Left renal pelvis (tissue), 4 donors: ENCODE results near the gene REPIN1. TPM values are rescaled to one million over a fixed set of nuclear protein-coding genes. Genes with fewer than 3 reads are reported as not detected.

Source experiments
- DNase-seq, 4 donors: peaks; one replicate each; pipeline ENCODE4 v3.0.0-alpha.2; 2013; ENCODE audit warnings: low read depth in 4 of 4, low spot score in 3 of 4
- polyA plus RNA-seq, 4 donors: library from polyadenylated mRNA; unstranded; fragments of 120-200 nt; gene quantifications; one replicate each; pipeline ENCODE4 v1.2.1, GENCODE V29; 2013; ENCODE audit not compliant: insufficient read length in 4 of 4

The REPIN1 gene
- polyA plus RNA-seq, 4 donors: 51.4 to 112 (median 83.8) TPM

- DNase-seq: no peak
These were observed 31.9 kb upstream of the REPIN1 start for GRCh38 chr7:150336746-150337145.

DNA sequence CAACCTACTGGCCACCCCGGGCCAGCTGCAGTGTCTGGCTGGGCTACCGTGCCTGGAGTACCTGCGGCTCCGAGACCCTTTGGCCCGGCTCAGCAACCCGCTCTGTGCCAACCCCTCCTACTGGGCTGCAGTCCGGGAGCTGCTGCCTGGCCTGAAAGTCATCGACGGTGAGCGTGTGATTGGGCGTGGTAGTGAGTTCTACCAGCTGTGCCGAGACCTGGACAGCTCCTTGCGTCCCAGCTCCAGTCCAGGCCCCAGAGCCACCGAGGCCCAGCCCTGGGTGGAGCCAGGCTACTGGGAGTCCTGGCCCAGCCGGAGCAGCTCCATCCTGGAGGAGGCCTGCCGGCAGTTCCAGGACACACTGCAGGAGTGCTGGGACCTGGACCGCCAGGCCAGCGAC lies 31.4 kb upstream of the REPIN1 start:
- no peak for DNase-seq

DNA sequence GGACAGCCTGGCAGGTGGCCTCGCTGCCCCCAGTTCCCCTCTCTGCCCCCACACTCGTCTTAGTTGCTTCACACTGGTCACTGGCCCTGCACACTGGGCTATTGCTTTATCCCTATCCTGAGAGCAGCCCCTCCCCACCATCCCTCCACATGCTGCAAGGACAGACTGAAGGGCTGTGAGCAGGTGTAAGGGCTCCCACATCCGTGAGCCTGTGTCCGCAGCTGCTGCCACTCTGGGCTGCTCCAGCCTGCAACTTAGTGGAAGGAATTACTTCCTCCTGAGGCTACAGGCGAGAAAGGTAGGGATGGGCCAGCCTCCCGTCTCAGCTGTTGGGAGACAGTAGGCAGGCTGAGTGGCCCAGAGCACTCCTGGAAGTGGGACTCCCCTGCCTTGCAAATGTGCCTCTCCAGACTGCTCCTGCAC lies 31.0 kb upstream of the REPIN1 start:
- no peak for DNase-seq

- DNase-seq: no peak
These were observed 30.3 kb upstream of the REPIN1 start for GRCh38 chr7:150338166-150338829.

GRCh38 chr7:150339409-150339809 lies 29.2 kb upstream of the REPIN1 start:
- DNase-seq: no peak

GRCh38 chr7:150340024-150340749 lies 28.4 kb upstream of the REPIN1 start:
- no peak for DNase-seq

DNA sequence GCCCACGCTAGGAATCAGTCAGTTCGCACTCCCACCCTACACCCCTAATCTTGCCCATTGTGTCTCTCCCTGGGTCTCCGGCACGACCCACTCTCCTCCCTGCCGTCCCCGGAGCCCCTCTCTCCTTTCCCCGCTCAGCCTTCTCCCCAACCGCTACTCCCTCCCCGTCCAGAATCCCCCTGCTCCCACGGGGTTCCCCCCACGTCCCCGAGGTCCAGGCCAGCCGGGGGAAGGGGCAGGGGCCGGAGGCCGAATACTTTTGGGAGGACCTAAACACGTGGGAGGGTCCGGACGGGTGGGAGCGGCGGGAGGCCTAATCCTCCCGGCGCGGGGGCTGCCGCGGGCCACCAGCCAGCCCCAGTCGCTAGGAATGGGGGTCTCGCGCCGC lies 27.8 kb upstream of the REPIN1 start:
- no peak for DNase-seq

DNA sequence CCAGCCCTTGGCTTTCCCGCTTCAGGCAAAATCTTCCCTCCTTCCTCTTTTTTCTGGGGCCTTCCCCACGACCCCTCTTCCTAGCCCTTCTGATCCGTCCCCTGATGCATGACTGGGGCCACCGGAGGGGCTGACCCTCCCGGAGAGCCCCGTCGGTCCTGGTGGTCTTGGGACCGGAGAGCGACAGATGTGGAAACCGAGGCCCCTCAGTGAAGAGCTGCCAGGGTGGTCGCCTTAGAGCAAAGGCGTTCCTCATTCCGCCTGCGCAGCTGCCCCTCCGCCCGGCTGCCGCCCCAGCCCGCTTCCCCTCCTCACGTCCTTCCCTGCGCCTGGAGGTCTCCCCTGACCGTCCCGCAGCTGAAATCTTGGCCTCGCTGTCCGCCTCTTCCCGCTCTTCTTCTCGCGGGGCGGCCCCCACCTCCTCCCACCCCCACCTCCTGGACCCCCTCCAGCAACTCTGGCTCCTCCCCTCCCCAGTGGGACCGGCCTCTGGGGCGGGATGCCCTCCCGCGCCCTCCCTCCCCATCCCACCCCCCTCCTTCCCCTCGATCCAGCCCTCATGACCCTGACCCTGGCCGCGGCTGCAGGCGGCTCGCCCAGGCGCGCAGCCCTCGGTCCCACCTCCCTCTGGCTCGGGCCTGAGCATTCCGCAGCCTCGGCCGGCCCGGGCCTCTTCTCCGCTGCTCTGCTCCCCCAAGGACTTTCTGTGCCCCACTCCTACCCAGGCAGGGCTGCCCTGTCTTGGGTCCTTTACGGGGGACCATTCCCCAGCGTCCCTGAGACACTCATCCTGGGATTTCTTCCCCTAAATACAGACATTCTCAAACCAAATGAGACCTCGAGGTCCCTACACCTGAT lies 27.1 kb upstream of the REPIN1 start, which contains the start of gene RARRES2:
Gene RARRES2 (minus strand): TSS at position 367 of the 858 bp plus-strand sequence. CDS start 1,020 bp downstream, outside the sequence.
- no peak for DNase-seq

DNA sequence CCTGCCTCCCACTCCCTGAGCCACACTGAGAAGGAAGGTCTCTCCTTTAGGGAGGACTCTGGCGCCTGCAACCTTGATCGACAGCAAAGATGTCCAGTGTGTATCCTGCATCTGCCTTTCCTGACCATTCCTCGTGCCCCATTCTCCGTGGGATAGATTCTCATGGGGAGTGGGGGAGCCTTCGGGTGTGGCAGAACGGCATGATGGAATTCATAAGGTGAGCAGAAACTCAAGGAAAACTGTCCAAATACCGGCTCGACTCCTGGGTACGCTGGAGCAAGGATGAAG lies 26.6 kb upstream of the REPIN1 start:
- DNase-seq: no peak

GRCh38 chr7:150343225-150343624 lies 25.4 kb upstream of the REPIN1 start:
- no peak for DNase-seq

DNA sequence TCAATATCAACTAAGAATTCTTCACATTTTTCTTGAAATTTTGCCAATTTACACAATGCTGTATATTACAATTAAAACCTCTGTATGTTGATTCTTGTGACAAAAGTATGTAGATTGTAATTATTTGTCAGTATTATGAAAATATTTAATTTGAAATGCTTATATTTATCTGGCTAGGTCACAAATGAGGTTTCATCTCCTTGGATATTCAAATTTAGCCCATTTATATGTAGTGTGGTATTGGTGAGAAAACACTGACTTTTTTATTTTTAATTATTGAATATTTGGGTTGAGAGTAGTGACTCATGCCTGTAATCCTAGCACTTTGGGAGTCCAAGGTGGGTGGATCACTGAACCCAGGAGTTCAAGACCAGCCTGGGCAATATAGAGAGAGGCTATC lies 24.3 kb upstream of the REPIN1 start:
- no peak for DNase-seq

DNA sequence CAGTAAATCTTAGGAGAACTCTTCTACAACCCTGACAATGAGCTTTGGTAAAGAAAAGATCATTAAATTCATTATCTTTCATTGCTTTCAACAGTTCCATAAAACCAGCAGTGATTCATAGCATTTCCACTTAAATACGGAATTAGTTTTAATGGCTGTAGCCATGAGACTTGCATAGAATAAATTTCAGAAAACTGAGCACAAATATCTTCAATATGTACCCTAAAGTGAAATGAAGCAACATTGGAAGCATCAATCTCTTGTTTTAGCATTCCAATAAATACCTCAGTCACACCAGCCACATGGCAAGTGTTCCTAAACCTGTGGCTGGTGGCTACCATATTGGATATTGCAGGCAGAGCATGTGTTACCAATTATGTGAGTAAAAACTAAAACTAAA lies 23.6 kb upstream of the REPIN1 start:
- DNase-seq: no peak

DNA sequence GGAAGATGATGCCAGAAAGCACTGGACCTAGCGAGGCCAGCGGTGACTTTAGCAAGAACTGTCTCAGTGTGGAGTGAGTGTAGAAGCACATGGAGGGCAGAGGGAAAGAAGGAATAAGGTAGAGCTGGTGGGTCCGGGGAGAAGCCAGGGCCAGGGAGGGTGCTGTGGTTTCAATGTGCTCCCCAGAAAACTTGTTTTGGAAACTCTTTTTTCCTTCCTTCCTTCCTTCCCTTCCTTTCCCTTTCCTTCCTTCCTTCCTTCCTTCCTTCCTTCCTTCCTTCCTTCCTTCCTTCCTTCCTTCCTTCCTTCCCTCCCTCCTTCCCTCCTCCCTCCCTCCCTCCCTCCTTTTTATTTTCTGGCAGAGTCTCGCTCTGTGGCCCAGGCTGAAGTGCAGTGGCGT lies 21.7 kb upstream of the REPIN1 start:
- DNase-seq: no peak

DNA sequence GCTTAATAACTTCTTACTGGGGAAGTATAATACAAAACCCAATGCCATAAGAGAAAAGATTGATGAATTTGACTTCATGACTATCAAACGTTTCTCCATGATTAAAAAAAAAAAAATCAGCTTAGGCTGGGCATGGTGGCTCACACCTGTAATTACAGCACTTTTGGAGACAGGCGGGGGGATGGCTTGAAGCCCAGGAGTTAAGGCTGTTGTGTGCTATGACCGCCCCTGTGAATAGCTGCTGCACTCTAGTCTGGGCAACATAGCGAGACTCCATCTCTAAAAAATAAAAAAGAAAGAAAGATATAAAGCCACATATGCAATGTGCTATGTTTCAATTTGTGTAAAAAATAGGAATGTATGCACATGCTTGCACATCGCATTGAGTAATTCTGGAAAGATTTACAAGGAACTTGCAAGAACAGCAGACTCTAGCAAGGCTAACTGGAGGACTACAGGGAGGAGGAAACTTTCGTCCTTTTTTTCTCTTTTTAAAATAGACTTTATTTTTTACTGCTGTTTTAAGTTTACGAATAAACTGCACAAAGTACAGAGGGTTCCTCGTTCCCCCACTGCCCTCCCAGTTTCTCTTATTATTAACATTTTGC lies 16.9 kb upstream of the REPIN1 start:
- no peak for DNase-seq

GRCh38 chr7:150355666-150356059 lies 13.0 kb upstream of the REPIN1 start:
- no peak for DNase-seq

GRCh38 chr7:150356265-150356897 lies 12.2 kb upstream of the REPIN1 start:
- no peak for DNase-seq

DNA sequence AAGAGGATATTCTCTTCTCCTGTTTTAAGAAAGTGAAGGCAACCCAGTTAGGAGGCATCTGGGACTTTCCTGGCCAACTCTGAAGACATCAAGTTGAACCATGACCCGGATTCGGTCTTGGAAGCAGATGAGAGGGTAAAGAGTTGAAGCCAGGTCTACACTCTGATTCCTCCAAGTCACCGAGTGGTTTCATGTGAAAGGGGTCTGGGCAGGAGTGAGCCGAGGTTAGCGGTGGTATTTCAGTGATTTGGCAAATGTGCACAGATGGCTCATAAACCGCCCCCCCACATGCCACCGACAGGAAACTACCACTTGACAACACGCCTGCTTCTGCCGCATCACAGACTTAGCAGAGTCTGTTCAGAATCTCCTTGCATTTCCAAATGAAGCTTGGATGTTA lies 11.4 kb upstream of the REPIN1 start:
- no peak for DNase-seq

DNA sequence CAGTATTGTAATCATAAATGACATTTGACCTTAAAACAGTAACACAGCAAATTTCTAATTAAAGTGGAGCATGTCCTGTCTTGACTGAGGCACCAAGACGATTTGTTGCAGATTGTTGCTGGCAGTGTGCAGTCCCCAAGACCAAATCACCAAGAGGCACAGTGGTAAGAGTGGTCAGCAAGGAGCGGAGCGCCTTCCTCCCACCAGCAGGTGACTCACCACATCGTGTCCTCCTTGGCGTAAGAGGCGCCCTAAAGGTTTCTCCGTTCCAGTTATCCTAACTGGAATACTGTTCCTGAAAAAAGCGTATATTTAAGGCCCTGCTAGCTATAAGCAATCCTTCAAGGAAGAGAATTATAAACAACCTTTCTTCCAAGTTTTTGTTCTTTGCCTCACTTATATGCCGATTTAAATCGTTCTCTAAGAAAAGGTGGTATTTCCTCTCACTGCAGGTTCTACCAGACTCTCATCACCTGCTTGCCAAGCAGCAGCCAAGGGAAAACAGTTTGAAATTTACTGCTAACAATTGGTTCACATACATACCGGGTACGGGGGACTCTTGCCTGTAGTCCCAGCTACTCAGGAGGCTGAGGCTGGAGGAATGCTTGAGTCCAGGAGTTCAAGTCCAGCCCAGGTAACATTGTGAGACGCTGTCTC lies 10.7 kb upstream of the REPIN1 start:
- DNase-seq: no peak

DNA sequence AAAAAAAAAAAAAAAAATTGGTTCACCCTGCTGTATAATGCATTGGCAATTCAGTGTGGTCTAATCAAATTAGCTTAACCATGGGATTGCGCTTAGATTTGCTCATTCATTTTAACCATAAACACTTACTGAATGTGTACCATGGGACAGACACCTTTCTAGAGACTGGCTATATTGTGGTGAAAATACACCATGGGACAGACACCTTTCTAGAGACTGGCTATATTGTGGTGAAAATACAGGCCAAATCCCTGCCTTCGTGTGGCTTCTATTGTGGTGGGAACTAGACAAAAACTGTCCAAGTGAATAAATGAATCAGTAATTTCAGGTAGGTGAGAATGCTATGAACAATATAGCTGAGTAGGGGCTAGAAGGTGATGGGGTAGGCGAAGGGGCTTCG lies 10.2 kb upstream of the REPIN1 start:
- no peak for DNase-seq

DNA sequence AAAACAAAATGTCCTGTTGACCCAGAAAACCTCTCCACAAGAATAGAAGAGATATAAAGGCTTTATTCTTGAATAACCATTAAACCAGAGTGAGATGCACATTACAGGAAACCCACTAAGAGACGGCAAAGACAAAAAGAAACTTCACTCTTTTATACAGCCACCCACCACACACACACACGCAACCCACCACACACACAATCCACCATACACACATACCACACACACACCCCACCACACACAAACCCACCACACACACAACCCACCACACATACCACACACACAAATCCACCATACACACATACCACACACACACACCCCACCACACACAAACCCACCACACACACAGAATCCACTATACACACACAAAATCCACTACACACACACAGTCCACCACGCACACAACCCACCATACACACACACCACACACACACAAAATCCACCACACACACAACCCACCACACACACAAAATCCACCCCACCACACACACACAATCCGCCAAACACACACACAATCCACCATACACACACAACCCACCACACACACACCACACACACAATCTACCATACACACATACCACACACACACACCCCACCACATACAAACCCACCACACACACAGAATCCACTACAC lies 9.5 kb upstream of the REPIN1 start:
- no peak for DNase-seq
